ENCODE data around the gene SLC37A1. TPM values are rescaled to one million over a fixed set of nuclear protein-coding genes. Genes with fewer than 3 reads are reported as not detected.
A peak's percentile ranks its signal among the peaks of the same experiment; 100 is the strongest.
"Not testable (repeated sequence)": the region's sequence is repeated elsewhere in the genome, so short reads cannot be mapped to it uniquely, and the experiment has no call there.

The SLC37A1 gene
- total RNA-seq, 1 experiment from 2014 or later = 11.2 TPM

- H3K4me1 ChIP-seq (ENCODE audit: insufficient read depth, low read length, poor library complexity, severe bottlenecking) = peaks cover 44% of the 10 kb centered on the region
- intact Hi-C loops (cut with micrococcal nuclease; ENCODE audit: unreplicated experiment) = loop anchor here (1.0 kb wide), 1 partner anchor 13 kb away; no protein-coding TSS in a partner anchor
- no peak for DNase-seq (ENCODE audit: low spot score)
- no peak overlapping the region for H3K4me3 ChIP-seq (ENCODE audit: low read depth, low read length, poor library complexity, severe bottlenecking)
- no peaks in the 10 kb centered on the region for H3K27me3 ChIP-seq (replicated peaks; ENCODE audit: insufficient read depth, low read depth, low read length, poor library complexity)
- ChIA-PET CTCF (no interaction called here), POLR2A (ENCODE audit: low non-redundant PET) (no interaction called here)
- H3K27ac ChIP-seq (ENCODE audit: low read depth, low read length, poor library complexity, severe bottlenecking) = peak overlapping the region; percentile 15
- no peak for TF ChIP-seq EZH2 (IDR thresholded peaks at IDR 0.05; ENCODE audit: borderline replicate concordance, low read depth, low read length, poor library complexity, severe bottlenecking)
- no TSS peak for BruUV-seq (replicated peaks)
- no peaks in the 10 kb centered on the region for H3K9me3 ChIP-seq (ENCODE audit: low read depth, low read length, poor library complexity, severe bottlenecking)
- no peaks in the 10 kb centered on the region for H3K36me3 ChIP-seq (ENCODE audit: insufficient read depth, low read length, poor library complexity, severe bottlenecking)
Measured at GRCh38 chr21:42468491-42469131, 45.0 kb upstream of the SLC37A1 start.

DNA sequence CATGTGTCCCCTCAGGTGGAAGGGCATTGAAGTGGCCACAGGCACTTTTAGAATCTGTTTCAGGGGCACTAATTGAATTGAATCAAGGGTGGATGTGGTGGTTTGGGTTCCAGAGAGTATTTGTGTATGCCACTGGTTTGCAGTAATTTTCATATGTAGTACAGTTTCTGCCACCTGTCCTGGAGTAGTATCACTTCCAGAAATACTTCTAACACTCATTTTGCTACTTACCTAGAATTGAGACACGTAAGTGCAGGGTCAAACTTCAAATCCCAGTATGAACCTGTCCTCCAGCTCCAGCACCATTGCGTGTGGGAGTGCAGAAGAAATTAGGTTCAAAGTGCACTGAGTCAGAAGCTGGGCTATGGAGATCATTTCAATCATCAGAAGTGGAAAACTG lies 44.4 kb upstream of the SLC37A1 start:
- no peaks in the 10 kb centered on the region for H3K27me3 ChIP-seq (replicated peaks; ENCODE audit: insufficient read depth, low read depth, low read length, poor library complexity)
- peak overlapping the region; percentile 15 for H3K27ac ChIP-seq (ENCODE audit: low read depth, low read length, poor library complexity, severe bottlenecking)
- no peaks in the 10 kb centered on the region for H3K9me3 ChIP-seq (ENCODE audit: low read depth, low read length, poor library complexity, severe bottlenecking)
- DNase-seq (ENCODE audit: low spot score) = no peak
- TF ChIP-seq EZH2 (IDR thresholded peaks at IDR 0.05; ENCODE audit: borderline replicate concordance, low read depth, low read length, poor library complexity, severe bottlenecking) = no peak
- TF ChIP-seq, protein P1, sequence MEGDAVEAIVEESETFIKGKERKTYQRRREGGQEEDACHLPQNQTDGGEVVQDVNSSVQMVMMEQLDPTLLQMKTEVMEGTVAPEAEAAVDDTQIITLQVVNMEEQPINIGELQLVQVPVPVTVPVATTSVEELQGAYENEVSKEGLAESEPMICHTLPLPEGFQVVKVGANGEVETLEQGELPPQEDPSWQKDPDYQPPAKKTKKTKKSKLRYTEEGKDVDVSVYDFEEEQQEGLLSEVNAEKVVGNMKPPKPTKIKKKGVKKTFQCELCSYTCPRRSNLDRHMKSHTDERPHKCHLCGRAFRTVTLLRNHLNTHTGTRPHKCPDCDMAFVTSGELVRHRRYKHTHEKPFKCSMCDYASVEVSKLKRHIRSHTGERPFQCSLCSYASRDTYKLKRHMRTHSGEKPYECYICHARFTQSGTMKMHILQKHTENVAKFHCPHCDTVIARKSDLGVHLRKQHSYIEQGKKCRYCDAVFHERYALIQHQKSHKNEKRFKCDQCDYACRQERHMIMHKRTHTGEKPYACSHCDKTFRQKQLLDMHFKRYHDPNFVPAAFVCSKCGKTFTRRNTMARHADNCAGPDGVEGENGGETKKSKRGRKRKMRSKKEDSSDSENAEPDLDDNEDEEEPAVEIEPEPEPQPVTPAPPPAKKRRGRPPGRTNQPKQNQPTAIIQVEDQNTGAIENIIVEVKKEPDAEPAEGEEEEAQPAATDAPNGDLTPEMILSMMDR (conservative IDR thresholded peaks at IDR 0.05; ENCODE audit: low read depth, low read length) = no peak
- peaks cover 38% of the 10 kb centered on the region for H3K4me1 ChIP-seq (ENCODE audit: insufficient read depth, low read length, poor library complexity, severe bottlenecking)
- ChIA-PET CTCF (no interaction called here), POLR2A (ENCODE audit: low non-redundant PET) (no interaction called here)
- H3K4me3 ChIP-seq (ENCODE audit: low read depth, low read length, poor library complexity, severe bottlenecking) = no peak overlapping the region
- intact Hi-C loops (cut with micrococcal nuclease; ENCODE audit: unreplicated experiment) = loop anchor here (1.0 kb wide), 1 partner anchor 12 kb away; no protein-coding TSS in a partner anchor
- H3K36me3 ChIP-seq (ENCODE audit: insufficient read depth, low read length, poor library complexity, severe bottlenecking) = no peaks in the 10 kb centered on the region
- BruUV-seq (replicated peaks) = no TSS peak

- peaks cover 33% of the 10 kb centered on the region for H3K4me1 ChIP-seq (ENCODE audit: insufficient read depth, low read length, poor library complexity, severe bottlenecking)
- H3K27me3 ChIP-seq (replicated peaks; ENCODE audit: insufficient read depth, low read depth, low read length, poor library complexity); H3K36me3 ChIP-seq (ENCODE audit: insufficient read depth, low read length, poor library complexity, severe bottlenecking); H3K4me3 ChIP-seq (ENCODE audit: low read depth, low read length, poor library complexity, severe bottlenecking); H3K9me3 ChIP-seq (ENCODE audit: low read depth, low read length, poor library complexity, severe bottlenecking); POLR2A ChIA-PET (ENCODE audit: low non-redundant PET); DNase-seq (ENCODE audit: low spot score); CTCF ChIA-PET; BruUV-seq (replicated peaks); H3K27ac ChIP-seq (ENCODE audit: low read depth, low read length, poor library complexity, severe bottlenecking): not testable (repeated sequence)
- intact Hi-C loops (cut with micrococcal nuclease; ENCODE audit: unreplicated experiment) = loop anchor here (1.0 kb wide), 1 partner anchor 12 kb away; no protein-coding TSS in a partner anchor
Measured at GRCh38 chr21:42469726-42470125, 43.9 kb upstream of the SLC37A1 start.

DNA sequence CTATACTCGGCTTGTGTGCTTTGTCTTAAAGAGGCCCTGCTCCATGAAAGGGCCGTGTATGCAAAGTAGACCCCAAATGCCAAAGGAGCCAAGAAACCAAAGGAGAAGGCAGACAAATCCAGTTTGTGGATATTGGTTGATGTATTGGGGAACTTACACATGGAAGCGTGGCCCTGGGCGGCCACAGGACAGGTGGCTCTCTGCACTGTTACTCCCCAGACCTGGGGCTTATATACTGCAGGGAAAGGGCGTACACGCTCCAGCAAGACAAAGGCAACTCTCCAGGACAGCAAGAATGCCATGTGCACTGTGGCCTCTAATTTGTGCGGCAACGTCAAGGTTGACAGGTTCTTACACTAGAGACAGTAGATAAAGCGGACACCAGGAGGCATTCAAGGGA lies 42.4 kb upstream of the SLC37A1 start:
- TF ChIP-seq EZH2 (IDR thresholded peaks at IDR 0.05; ENCODE audit: borderline replicate concordance, low read depth, low read length, poor library complexity, severe bottlenecking) = no peak
- TF ChIP-seq, protein P1 (conservative IDR thresholded peaks at IDR 0.05; ENCODE audit: low read depth, low read length) = no peak
- Histone ChIP-seq H3K9me3 (ENCODE audit: low read depth, low read length, poor library complexity, severe bottlenecking) (no peaks in the 10 kb centered on the region), H3K27ac (ENCODE audit: low read depth, low read length, poor library complexity, severe bottlenecking) (no peak overlapping the region), H3K36me3 (ENCODE audit: insufficient read depth, low read length, poor library complexity, severe bottlenecking) (no peaks in the 10 kb centered on the region), H3K4me1 (ENCODE audit: insufficient read depth, low read length, poor library complexity, severe bottlenecking) (peaks cover 22% of the 10 kb centered on the region), H3K27me3 (replicated peaks; ENCODE audit: insufficient read depth, low read depth, low read length, poor library complexity) (no peaks in the 10 kb centered on the region), H3K4me3 (ENCODE audit: low read depth, low read length, poor library complexity, severe bottlenecking) (no peak overlapping the region)
- DNase-seq (ENCODE audit: low spot score) = no peak
- BruUV-seq (replicated peaks) = no TSS peak
- POLR2A ChIA-PET (ENCODE audit: low non-redundant PET) = no interaction called here
- intact Hi-C loops (cut with micrococcal nuclease; ENCODE audit: unreplicated experiment) = no loop called here
- CTCF ChIA-PET = no interaction called here

Data from A673 (cell line).